ENCODE measurements around the gene GNLY. TPM values are rescaled to one million over a fixed set of nuclear protein-coding genes. Genes with fewer than 3 reads are reported as not detected.

Gene GNLY
- total RNA-seq, 1 donor from 2014 or later: 3.2 TPM

DNA sequence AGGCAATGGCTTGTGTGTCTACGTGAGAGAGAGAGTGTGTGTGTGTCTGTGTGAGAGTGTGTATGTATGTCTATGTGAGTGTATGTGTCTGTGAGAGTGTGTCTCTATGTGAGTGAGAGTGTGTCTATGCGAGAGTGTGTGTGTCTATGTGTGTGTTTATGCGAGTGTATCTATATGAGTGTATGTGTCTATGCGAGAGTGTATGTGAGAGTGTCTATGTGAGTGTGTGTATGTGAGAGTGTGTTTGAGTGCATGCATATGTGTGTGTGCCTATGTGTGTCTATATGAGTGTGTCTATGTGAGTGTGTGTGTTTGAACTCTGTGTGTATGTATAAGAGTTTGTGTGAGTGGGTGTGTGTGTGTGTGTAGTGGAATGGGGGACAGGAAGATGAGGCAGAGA lies 9.8 kb upstream of the GNLY start:
- no peaks in the 10 kb centered on the region for H3K9me3 ChIP-seq
- TF ChIP-seq POLR2A (IDR thresholded peaks at IDR 0.05) (no peak), POLR2AphosphoS5 (IDR thresholded peaks at IDR 0.05; ENCODE audit: insufficient read depth in 1 of 2, low read depth in 1 of 2) (no peak)
- TF ChIP-seq, protein P1, sequence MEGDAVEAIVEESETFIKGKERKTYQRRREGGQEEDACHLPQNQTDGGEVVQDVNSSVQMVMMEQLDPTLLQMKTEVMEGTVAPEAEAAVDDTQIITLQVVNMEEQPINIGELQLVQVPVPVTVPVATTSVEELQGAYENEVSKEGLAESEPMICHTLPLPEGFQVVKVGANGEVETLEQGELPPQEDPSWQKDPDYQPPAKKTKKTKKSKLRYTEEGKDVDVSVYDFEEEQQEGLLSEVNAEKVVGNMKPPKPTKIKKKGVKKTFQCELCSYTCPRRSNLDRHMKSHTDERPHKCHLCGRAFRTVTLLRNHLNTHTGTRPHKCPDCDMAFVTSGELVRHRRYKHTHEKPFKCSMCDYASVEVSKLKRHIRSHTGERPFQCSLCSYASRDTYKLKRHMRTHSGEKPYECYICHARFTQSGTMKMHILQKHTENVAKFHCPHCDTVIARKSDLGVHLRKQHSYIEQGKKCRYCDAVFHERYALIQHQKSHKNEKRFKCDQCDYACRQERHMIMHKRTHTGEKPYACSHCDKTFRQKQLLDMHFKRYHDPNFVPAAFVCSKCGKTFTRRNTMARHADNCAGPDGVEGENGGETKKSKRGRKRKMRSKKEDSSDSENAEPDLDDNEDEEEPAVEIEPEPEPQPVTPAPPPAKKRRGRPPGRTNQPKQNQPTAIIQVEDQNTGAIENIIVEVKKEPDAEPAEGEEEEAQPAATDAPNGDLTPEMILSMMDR (IDR thresholded peaks at IDR 0.05): no peak
- intact Hi-C loops (cut with DNase I): no loop called here

DNA sequence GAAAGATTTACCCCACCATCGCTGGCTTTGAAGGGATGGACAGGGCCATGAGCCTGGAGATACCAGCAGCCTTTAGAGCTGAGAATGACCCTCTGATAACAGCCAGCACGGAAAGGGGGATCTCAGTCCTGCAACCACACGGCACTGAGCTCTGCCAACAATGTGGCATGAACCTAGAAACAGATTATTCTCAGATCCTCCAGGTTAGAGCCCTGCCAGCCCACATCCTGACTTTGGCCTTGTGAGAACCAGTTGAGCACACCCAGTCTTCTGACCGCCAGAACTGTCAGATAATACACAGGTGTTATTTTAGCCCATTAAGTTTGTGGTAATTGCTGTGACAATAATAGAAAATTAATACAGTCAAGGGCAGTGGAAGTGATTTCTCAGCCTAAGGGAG lies 9.4 kb upstream of the GNLY start:
- Histone ChIP-seq H3K9me3 (no peaks in the 10 kb centered on the region), H3K27me3 (no peaks in the 10 kb centered on the region), H3K36me3 (no peaks in the 10 kb centered on the region), H3K4me3 (no peak overlapping the region), H3K27ac (no peak overlapping the region), H3K4me1 (no peaks in the 10 kb centered on the region)
- intact Hi-C loops (cut with DNase I): no loop called here
- DNase-seq (ENCODE audit: extremely low spot score in 2 of 2): no peak
- TF ChIP-seq POLR2A (IDR thresholded peaks at IDR 0.05) (no peak), POLR2AphosphoS5 (IDR thresholded peaks at IDR 0.05; ENCODE audit: insufficient read depth in 1 of 2, low read depth in 1 of 2) (no peak)
- TF ChIP-seq, protein P1 (IDR thresholded peaks at IDR 0.05): no peak

More for the DNA sequence above, 9.8 kb upstream of the GNLY start:
- Histone ChIP-seq H3K4me1 (peaks cover 2% of the 10 kb centered on the region), H3K36me3 (no peaks in the 10 kb centered on the region), H3K27ac (no peak overlapping the region), H3K27me3 (no peaks in the 10 kb centered on the region), H3K4me3 (no peak overlapping the region)
- DNase-seq (ENCODE audit: extremely low spot score in 2 of 2): no peak

DNA sequence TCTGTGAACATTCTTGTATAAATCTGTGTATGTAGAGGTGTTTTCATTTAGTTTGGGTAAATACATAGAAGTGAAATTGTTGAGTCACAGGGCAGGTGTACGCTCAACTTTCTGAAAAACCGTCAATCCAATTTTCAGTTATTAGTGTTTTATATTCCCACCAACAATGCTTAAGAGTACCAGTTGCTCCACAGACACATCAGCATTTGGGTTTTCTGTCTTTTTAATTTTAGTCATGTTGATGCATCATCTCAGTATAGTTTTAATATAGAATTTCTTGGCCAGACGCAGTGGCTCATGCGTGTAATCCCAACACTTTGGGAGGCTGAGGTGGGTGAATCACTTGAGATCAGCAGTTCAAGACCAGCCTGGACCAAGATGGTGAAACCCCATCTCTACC lies 3.2 kb upstream of the GNLY start:
- no peaks in the 10 kb centered on the region for H3K4me1 ChIP-seq
- H3K36me3 ChIP-seq: no peaks in the 10 kb centered on the region
- intact Hi-C loops (cut with DNase I): no loop called here
- H3K9me3 ChIP-seq: no peaks in the 10 kb centered on the region
- no peaks in the 10 kb centered on the region for H3K27me3 ChIP-seq
- DNase-seq (ENCODE audit: extremely low spot score in 2 of 2): no peak
- H3K27ac ChIP-seq: no peak overlapping the region
- no peak overlapping the region for H3K4me3 ChIP-seq
- TF ChIP-seq, protein P1 (IDR thresholded peaks at IDR 0.05): no peak
- TF ChIP-seq POLR2AphosphoS5 (IDR thresholded peaks at IDR 0.05; ENCODE audit: insufficient read depth in 1 of 2, low read depth in 1 of 2) (no peak), POLR2A (IDR thresholded peaks at IDR 0.05) (no peak)

DNA sequence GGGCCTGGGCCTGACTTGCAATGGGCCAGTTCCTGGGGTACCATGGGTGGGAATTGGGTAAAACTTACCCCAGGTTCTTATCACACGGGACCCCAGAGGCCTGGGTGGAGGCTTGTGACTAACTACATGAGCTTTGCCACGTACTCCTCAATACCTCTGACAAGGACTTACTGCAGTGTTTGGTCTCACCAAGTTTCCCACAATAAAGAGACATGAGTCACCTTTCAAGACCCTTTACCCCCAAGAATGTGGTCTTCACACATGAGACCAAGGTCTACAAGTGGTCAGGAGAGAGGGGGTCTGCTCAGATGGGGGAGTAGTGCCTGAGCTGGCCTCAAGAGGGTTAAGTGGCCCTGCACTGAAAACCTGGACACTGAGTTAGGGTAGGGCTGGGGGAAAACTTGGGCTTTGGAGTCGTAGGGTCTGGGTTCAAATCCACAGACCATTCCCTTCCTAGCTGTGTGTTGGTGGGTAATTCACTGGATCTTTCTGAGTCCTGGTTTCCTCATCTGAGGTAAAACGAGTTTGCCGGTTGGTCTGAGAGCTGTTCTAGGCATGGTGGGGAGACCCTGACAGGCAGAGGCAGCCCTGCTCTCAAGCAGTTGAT lies 2.0 kb upstream of the GNLY start:
- H3K36me3 ChIP-seq: no peaks in the 10 kb centered on the region
- intact Hi-C loops (cut with DNase I): no loop called here
- H3K27me3 ChIP-seq: no peaks in the 10 kb centered on the region
- DNase-seq (ENCODE audit: extremely low spot score in 2 of 2): peak in 1 of 2 donors; percentile 64
- no peaks in the 10 kb centered on the region for H3K4me1 ChIP-seq
- TF ChIP-seq POLR2AphosphoS5 (IDR thresholded peaks at IDR 0.05; ENCODE audit: insufficient read depth in 1 of 2, low read depth in 1 of 2): no peak
- TF ChIP-seq, protein P1 (IDR thresholded peaks at IDR 0.05): no peak
- TF ChIP-seq POLR2A (IDR thresholded peaks at IDR 0.05): no peak
- H3K4me3 ChIP-seq: no peak overlapping the region
- no peaks in the 10 kb centered on the region for H3K9me3 ChIP-seq
- H3K27ac ChIP-seq: no peak overlapping the region

DNA sequence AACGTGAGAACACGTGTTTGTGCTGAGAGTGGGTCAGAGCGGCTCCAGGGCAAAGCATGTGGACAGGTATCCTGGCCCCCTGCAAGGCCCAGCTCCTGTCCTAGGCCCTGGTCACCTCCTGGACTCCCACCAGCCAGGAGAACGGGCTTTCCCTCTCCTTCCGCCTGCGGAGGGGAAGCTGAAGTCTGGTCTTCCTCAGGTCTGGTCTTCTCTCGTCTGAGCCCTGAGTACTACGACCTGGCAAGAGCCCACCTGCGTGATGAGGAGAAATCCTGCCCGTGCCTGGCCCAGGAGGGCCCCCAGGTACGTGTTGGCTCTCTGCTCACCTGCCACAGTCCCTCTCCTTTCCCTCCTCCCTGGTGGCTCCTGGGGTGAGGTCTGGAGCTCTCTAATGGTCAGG lies 963 bp downstream of the GNLY start:
- Histone ChIP-seq H3K4me1 (no peaks in the 10 kb centered on the region), H3K36me3 (no peaks in the 10 kb centered on the region), H3K4me3 (no peak overlapping the region), H3K27ac (no peak overlapping the region), H3K9me3 (no peaks in the 10 kb centered on the region), H3K27me3 (no peaks in the 10 kb centered on the region)
- intact Hi-C loops (cut with DNase I): no loop called here
- no peak for TF ChIP-seq POLR2A (IDR thresholded peaks at IDR 0.05)
- no peak for TF ChIP-seq POLR2AphosphoS5 (IDR thresholded peaks at IDR 0.05; ENCODE audit: insufficient read depth in 1 of 2, low read depth in 1 of 2)
- TF ChIP-seq, protein P1 (IDR thresholded peaks at IDR 0.05): no peak
- DNase-seq (ENCODE audit: extremely low spot score in 2 of 2): no peak

Measured in vagina (tissue), 2 donors.